Epithelial cell of proximal tubule (primary cell): ENCODE measurements around the gene ZNF81. TPM values are rescaled to one million over a fixed set of nuclear protein-coding genes. Genes with fewer than 3 reads are reported as not detected.

ENCODE experiments used
- DNase-seq: peaks from one replicate; pipeline ENCODE4 v3.0.0-alpha.2; 2011; ENCODE audit warnings: low read depth
- H3K4me3 ChIP-seq: 2 replicates; pipeline ENCODE4 v1.5.1; 2011; ENCODE audit warnings: low read depth, mild to moderate bottlenecking, low read length
- total RNA-seq: library from RNA; depleted of rRNA; stranded (reverse); fragments of >200 nt; gene quantifications from 2 replicates; pipeline ENCODE4 v1.2.3, GENCODE V29; 2015
- TF ChIP-seq, protein P1 (sequence below): conservative IDR thresholded peaks from 2 replicates; pipeline ENCODE4 v1.5.1; 2012; ENCODE audit warnings: low read depth, mild to moderate bottlenecking, low read length

ZNF81 gene
- total RNA-seq, 1 donor from 2014 or later, result 16.9 TPM

DNA sequence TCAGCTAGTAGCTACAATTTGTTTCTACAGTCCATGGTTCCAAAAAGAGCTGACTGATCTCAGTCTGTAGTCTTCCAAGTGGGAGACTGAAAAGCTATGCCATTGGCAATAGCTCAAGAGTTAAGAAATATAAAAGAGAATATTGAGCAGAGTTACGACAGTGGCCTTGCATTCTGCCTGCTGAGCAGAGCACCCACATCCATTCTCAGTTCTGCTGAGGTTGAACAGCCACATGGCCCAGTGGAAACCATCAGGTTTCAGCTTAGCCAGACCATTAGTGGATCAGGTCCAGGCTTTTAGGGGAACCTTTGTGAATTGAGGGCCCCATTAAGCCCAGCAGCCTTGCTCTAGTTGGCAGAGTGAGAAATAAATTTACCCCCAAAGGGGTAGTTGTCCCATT, 28.1 kb downstream of the ZNF81 start:
- DNase-seq, result no peak
- H3K4me3 ChIP-seq, result no peak overlapping the region
- TF ChIP-seq, protein P1, sequence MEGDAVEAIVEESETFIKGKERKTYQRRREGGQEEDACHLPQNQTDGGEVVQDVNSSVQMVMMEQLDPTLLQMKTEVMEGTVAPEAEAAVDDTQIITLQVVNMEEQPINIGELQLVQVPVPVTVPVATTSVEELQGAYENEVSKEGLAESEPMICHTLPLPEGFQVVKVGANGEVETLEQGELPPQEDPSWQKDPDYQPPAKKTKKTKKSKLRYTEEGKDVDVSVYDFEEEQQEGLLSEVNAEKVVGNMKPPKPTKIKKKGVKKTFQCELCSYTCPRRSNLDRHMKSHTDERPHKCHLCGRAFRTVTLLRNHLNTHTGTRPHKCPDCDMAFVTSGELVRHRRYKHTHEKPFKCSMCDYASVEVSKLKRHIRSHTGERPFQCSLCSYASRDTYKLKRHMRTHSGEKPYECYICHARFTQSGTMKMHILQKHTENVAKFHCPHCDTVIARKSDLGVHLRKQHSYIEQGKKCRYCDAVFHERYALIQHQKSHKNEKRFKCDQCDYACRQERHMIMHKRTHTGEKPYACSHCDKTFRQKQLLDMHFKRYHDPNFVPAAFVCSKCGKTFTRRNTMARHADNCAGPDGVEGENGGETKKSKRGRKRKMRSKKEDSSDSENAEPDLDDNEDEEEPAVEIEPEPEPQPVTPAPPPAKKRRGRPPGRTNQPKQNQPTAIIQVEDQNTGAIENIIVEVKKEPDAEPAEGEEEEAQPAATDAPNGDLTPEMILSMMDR, result no peak

DNA sequence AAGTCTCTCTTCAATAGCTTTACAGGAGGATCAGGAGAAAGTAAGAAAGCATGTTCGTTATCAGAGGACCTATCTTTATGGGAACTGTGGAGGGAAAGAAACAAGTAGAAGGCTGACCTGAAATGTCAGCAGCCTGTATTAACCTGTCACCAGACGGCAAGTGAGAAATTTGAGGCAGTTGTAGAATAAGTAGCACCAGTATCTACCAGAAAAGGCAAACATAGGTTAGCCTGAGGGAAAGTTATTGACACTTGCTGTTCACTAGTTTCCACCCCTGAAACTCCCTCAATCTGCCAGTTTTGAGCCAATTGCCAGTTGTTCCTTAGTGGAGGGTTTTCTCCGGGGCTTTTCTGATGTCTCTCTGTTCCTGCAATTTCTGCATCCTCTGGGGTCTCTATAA, 36.4 kb downstream of the ZNF81 start:
- DNase-seq, result no peak
- TF ChIP-seq, protein P1, result no peak

DNA sequence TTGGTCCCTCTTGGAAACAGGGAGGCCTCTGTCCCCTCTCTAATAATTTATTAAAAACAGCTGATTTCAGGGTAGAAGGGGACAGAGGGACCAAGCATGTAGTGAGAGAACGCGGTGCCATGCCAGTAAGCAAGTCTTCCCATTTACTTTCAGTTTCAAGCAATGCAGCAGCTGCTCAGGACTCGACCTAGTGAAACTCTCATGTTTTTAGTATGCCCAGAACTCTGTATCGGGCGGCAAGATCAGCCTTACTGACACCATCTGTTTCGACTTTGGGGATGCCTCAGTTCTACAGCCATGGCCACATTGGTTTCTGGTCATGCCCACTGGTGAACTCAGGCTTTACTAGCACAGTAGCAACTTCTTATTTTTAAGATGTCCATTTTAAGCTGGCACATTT, 40.6 kb downstream of the ZNF81 start:
- TF ChIP-seq, protein P1, result no peak
- DNase-seq, result no peak
- no peak overlapping the region for H3K4me3 ChIP-seq

More for the DNA sequence above, 36.4 kb downstream of the ZNF81 start:
- no peak overlapping the region for H3K4me3 ChIP-seq

DNA sequence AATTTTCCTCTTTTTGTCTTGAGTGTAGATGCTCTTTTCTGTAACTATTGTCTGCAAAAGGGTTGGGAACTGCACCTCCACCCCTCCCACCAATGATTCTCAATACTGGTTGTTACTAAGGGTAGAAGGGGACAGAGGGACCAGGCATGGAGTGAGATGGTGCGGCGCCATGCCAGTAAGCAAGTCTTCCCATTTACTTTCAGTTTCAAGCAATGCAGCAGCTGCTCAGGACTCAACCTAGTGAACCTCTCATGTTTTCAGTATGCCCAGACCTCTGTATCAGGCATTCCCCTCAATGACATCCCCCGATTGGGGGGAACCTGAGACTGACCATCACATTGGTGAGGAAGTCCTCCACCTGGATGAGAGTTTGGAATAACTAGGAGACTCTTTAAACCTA, 41.5 kb downstream of the ZNF81 start:
- no peak for DNase-seq
- TF ChIP-seq, protein P1, result no peak
- H3K4me3 ChIP-seq, result no peak overlapping the region

DNA sequence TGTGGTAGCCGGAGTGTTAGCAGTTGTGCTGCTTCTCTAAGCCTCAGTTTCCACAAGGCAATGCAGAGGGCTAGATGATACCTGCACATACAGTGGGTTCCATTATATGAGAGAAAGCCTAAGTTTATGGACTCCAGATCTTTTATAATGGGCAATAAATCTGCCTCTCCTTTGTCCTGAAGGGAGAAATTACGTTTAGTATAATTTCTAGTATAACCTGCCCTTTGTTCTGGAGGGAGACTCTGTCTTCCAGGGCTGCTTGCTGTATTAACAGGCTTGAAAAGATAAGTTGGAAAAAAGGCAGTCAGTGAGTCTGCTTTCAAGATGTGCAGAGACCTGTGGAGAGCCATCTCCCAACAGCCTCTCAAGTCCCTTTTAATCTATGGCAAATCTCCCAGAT, 42.8 kb downstream of the ZNF81 start:
- TF ChIP-seq, protein P1, result no peak
- DNase-seq, result no peak
- H3K4me3 ChIP-seq, result no peak overlapping the region

DNA sequence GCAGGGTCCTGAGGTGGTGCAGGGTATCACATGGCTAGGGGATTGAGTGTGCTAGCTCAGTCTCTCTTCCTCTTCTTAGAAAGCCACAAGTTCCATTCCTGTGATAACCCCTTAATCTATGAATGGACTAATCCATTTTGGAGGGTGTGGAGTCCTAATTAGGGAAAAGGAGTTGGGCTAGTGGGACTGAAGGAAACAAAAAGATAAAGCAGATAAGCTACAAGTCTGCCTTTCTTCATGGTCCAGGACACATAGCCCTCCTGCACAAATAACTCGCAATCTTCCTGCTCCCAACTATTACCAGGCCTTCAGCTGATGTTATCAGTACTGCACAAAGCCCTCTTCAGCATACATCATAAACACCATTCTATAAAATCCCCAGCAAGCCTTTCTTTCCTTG, 44.2 kb downstream of the ZNF81 start:
- DNase-seq, result no peak
- H3K4me3 ChIP-seq, result no peak overlapping the region
- TF ChIP-seq, protein P1, result no peak

DNA sequence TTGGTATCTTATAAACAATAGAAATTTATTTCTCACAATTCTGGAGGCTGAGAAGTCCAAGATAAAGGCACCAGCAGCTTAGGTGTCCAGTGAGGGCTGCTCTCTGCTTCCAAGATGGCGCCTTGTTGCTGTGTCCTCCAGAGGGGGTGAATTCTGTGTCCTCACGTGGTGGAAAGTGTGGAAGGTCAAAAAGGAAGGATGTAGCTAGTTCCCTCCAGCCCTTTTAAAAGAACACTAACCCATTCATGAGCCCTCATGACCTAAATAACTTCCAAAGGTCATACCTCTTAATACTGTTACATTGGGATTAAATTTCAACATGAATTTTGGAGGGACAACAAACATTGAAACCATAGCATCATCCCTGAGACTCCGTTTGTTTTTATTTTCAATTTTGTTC, 48.8 kb downstream of the ZNF81 start:
- H3K4me3 ChIP-seq, result no peak overlapping the region
- no peak for DNase-seq
- TF ChIP-seq, protein P1, result no peak
